Motor neuron (in vitro differentiated cells): ENCODE results near the gene ARHGAP31. TPM values are rescaled to one million over a fixed set of nuclear protein-coding genes. Genes with fewer than 3 reads are reported as not detected.
"Not testable (repeated sequence)": the region's sequence is repeated elsewhere in the genome, so short reads cannot be mapped to it uniquely, and the experiment has no call there.

Experiments
- ATAC-seq, 8 experiments: fragments of 200-7000 bp; cut with Tn5 transposase; replicated peaks in 6 of 8; 2 replicates each; pipeline ENCODE4 v1.8.0; 2021; ENCODE audit warnings: mild to moderate bottlenecking in 8 of 8, moderate library complexity in 8 of 8
- H3K27ac ChIP-seq, 2 donors: fragments of 250-450 bp; sonication (Bioruptor Pico); 2 replicates each; pipeline ENCODE4 v1.9.0; 2021; ENCODE audit warnings: antibody characterized with exemption in 2 of 2, mild to moderate bottlenecking in 2 of 2, moderate library complexity in 1 of 2
- H3K4me1 ChIP-seq, 2 donors: fragments of 250-450 bp; sonication (Bioruptor Pico); replicated peaks in 1 of 2; 2 replicates each; pipeline ENCODE4 v1.6.1; 2021; ENCODE audit warnings: antibody characterized with exemption in 2 of 2, mild to moderate bottlenecking in 2 of 2, moderate library complexity in 1 of 2
- H3K4me3 ChIP-seq, 5 donors: fragments of 250-450 bp; sonication (Bioruptor Pico); 2 replicates each; pipeline ENCODE4 v1.9.0; 2021; ENCODE audit warnings: antibody characterized with exemption in 5 of 5, mild to moderate bottlenecking in 5 of 5, moderate library complexity in 4 of 5
- WGBS, 10 experiments: fragments of 450-650 bp; shearing (Covaris generic); methylation state at CpG; one replicate each; pipeline ENCODE4 v1.0.0; 2022; 5-methylcytosine and 5-hydroxymethylcytosine counted together
- in situ Hi-C, 9 experiments: fragments of 400-800 bp; cut with MboI; loops; one replicate each; pipeline ENCODE4 v1.15.0; 2021; ENCODE audit warnings: low sequenced_read_pairs in 9 of 9, low pct_unique_long_range_greater_than_20kb in 2 of 9; ENCODE audit not compliant: unreplicated experiment in 9 of 9
- total RNA-seq, 8 experiments: library from RNA; unstranded; fragments of 300-600 nt; gene quantifications; 2 replicates each; pipeline versions ENCODE4 v1.2.3 to v1.2.4, GENCODE V29; 2022

Gene ARHGAP31
- total RNA-seq, 8 experiments from 2014 or later, result 0.58 to 15.6 (median 3.8) TPM

DNA sequence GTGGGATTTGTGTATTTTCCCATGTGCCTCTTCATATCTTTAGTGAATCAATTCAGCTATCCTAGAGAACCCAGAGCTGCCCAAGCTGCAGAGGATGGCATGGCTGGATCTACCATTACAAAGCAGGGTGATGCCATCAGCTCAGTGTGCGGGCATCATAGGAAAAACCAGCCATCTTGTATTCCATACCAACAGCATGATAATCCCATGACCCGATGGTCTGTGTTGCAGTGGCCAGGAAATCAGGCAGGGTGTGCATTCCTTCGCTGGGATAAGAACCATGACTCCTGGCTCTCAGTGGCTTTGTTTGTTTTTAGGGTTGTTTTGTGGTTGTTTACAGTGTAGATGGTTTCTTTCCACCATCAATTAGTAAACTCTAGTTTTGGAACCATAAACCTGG, 36.0 kb downstream of the ARHGAP31 start:
- 83 to 100% (median 94%) methylated on average over 1 to 3 of the region's 3 CpGs; no CpG with 5 or more reads in 4 of the 10 experiments for WGBS, 10 experiments
- peaks cover 0 to 8% of the 10 kb centered on the region in 2 donors for H3K4me1 ChIP-seq
- no peak for ATAC-seq
- H3K4me3 ChIP-seq, result no peak overlapping the region
- in situ Hi-C loops, result no loop called here
- no peak overlapping the region for H3K27ac ChIP-seq

- 80 to 96% (median 85%) methylated on average over 1 to 4 of the region's 4 CpGs; no CpG with 5 or more reads in 1 of the 10 experiments for WGBS, 10 experiments
- Histone ChIP-seq H3K4me3 (no peak overlapping the region), H3K4me1 (peaks cover 0 to 8% of the 10 kb centered on the region in 2 donors), H3K27ac (no peak overlapping the region)
- ATAC-seq, result no peak
- in situ Hi-C loops, result no loop called here
Measured at GRCh38 chr3:119330858-119331257, 36.7 kb downstream of the ARHGAP31 start.

DNA sequence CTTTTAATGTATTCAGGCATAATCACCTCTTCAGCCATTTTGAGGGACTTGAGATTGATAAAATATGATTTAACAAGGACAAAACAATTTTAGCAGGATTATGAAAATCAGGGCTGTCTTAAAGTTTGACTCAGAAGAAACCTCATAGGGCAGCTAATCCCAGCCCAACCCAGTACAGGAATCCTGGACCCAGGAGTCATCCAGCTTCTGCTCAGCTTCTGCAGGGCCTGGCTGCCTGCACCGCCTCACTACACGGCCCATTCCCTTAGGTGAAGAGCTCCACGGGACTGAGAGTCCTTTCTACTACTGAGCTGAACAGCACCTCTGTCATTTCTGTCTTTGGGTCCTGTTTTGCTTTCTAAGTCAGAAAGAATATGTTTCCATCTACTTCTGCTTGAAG, 37.5 kb downstream of the ARHGAP31 start:
- WGBS, 10 experiments, result 17 to 80% (median 53%) methylated on average over 1 to 3 of the region's 3 CpGs; no CpG with 5 or more reads in 7 of the 10 experiments
- Histone ChIP-seq H3K27ac (no peak overlapping the region), H3K4me1 (peaks cover 0 to 8% of the 10 kb centered on the region in 2 donors), H3K4me3 (no peak overlapping the region)
- ATAC-seq, result peak in 3 of 8 experiments; percentile 43 to 90 (median 86)
- in situ Hi-C loops, result no loop called here

- in situ Hi-C loops, result no loop called here
- H3K4me1 ChIP-seq, result peaks cover 0 to 8% of the 10 kb centered on the region in 2 donors
- WGBS, 10 experiments, result 83 to 100% (median 100%) methylated on average over 1 to 3 of the region's 6 CpGs; no CpG with 5 or more reads in 3 of the 10 experiments
- H3K4me3 ChIP-seq, result no peak overlapping the region
- ATAC-seq, result no peak
- no peak overlapping the region for H3K27ac ChIP-seq
Measured at GRCh38 chr3:119333773-119334509, 39.8 kb downstream of the ARHGAP31 start.

GRCh38 chr3:119336823-119337222, 42.6 kb downstream of the ARHGAP31 start:
- 20 to 100% (median 75%) methylated on average over 1 to 5 of the region's 5 CpGs; no CpG with 5 or more reads in 2 of the 10 experiments for WGBS, 10 experiments
- ATAC-seq, result no peak

DNA sequence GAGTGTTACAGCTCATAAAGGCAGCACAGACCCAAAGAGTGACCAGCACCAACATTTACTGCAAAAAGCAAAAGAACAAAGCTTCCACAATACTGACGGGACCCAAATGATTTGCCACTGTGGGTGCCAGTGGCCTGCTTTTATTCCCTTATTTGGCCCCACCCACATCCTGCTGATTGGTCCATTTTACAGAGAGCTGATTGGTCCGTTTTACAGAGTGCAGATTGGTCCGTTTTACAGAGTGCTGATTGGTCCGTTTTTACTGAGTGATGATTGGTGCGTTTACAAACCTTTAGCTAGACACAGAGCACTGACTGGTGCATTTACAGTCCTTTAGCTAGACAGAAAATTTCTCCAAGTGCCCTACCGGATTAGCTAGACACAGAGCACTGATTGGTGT, 43.2 kb downstream of the ARHGAP31 start:
- in situ Hi-C loops, H3K27ac ChIP-seq, H3K4me1 ChIP-seq, H3K4me3 ChIP-seq, ATAC-seq: not testable (repeated sequence)
- WGBS, 10 experiments, result 90 to 100% (median 96%) methylated on average over 1 to 6 of the region's 6 CpGs; no CpG with 5 or more reads in 2 of the 10 experiments

More at GRCh38 chr3:119336823-119337222, 42.6 kb downstream of the ARHGAP31 start:
- Histone ChIP-seq H3K4me3 (no peak overlapping the region), H3K4me1 (no peaks in the 10 kb centered on the region), H3K27ac (no peak overlapping the region)
- in situ Hi-C loops, result no loop called here

- no peak overlapping the region for H3K4me3 ChIP-seq
- no peaks in the 10 kb centered on the region for H3K4me1 ChIP-seq
- H3K27ac ChIP-seq, result no peak overlapping the region
- no peak for ATAC-seq
- in situ Hi-C loops, result no loop called here
Measured at GRCh38 chr3:119338754-119339153, 44.6 kb downstream of the ARHGAP31 start.

DNA sequence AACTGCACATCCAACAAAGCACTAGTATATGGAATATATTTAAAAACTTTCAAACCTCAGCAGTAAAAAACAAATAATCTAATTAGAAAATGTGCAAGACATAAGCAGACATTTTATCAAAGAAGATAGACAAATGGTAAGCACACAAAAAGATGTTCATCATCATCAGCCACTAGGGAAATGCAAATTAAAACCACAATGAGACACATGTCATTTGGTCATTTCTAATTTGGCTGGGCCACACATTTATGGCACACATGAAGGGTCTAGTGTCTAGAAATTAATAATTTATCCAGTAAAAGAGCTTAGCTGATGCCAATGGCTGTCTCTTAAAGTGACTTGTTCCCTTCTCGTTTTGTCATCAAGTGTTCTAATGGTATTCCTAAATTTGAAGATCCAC, 45.8 kb downstream of the ARHGAP31 start:
- H3K4me3 ChIP-seq, result no peak overlapping the region
- ATAC-seq, result no peak
- no peak overlapping the region for H3K27ac ChIP-seq
- in situ Hi-C loops, result no loop called here
- 50 to 100% (median 85%) methylated on average over 1 of the region's 1 CpG; no CpG with 5 or more reads in 6 of the 10 experiments for WGBS, 10 experiments
- no peaks in the 10 kb centered on the region for H3K4me1 ChIP-seq

- ATAC-seq, result no peak
- no peak overlapping the region for H3K4me3 ChIP-seq
- 67 to 100% (median 88%) methylated on average over 1 to 5 of the region's 5 CpGs; no CpG with 5 or more reads in 3 of the 10 experiments for WGBS, 10 experiments
Measured at GRCh38 chr3:119340446-119340845, 46.3 kb downstream of the ARHGAP31 start.

GRCh38 chr3:119342176-119342575, 48.0 kb downstream of the ARHGAP31 start:
- in situ Hi-C loops, result no loop called here
- 0 to 100% (median 87%) methylated on average over 1 of the region's 1 CpG; no CpG with 5 or more reads in 4 of the 10 experiments for WGBS, 10 experiments
- Histone ChIP-seq H3K4me1 (peaks cover 0 to 6% of the 10 kb centered on the region in 2 donors), H3K27ac (no peak overlapping the region), H3K4me3 (no peak overlapping the region)
- ATAC-seq, result peak in 1 of 8 experiments; percentile 33

More at GRCh38 chr3:119340446-119340845, 46.3 kb downstream of the ARHGAP31 start:
- Histone ChIP-seq H3K27ac (no peak overlapping the region), H3K4me1 (no peaks in the 10 kb centered on the region)
- in situ Hi-C loops, result no loop called here

GRCh38 chr3:119343719-119344118, 49.5 kb downstream of the ARHGAP31 start:
- Histone ChIP-seq H3K27ac (no peak overlapping the region), H3K4me3 (no peak overlapping the region), H3K4me1 (peaks cover 0 to 6% of the 10 kb centered on the region in 2 donors)
- in situ Hi-C loops, result no loop called here
- no peak for ATAC-seq
- 70 to 93% (median 89%) methylated on average over 2 to 4 of the region's 5 CpGs; no CpG with 5 or more reads in 2 of the 10 experiments for WGBS, 10 experiments

DNA sequence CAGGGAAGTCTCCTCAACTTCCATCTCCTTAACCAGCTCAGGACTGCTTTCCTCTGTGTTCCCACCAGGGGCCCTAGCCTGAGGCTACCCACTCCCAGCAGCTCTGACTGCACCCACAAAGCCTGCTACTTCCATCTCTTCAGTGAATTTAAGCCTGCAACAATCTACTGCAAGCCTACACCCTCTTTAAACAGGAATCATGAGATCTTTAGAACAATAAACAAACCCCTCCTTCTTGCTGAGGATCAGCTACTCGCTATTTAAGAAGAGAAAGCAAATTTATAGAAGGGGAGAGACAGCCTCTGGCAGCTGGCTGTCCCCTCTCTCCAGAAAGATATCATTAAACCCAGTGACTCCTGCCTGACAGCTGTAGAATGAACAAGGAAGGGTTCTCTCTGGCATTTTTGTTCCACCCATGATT, 51.9 kb downstream of the ARHGAP31 start:
- Histone ChIP-seq H3K4me3 (no peak overlapping the region), H3K4me1 (peaks cover 0 to 23% of the 10 kb centered on the region in 2 donors), H3K27ac (no peak overlapping the region)
- WGBS, 10 experiments, result 43 to 100% (median 71%) methylated on average over 1 of the region's 1 CpG; no CpG with 5 or more reads in 5 of the 10 experiments
- ATAC-seq, result peak; percentile 51 to 83 (median 69)
- in situ Hi-C loops, result no loop called here

DNA sequence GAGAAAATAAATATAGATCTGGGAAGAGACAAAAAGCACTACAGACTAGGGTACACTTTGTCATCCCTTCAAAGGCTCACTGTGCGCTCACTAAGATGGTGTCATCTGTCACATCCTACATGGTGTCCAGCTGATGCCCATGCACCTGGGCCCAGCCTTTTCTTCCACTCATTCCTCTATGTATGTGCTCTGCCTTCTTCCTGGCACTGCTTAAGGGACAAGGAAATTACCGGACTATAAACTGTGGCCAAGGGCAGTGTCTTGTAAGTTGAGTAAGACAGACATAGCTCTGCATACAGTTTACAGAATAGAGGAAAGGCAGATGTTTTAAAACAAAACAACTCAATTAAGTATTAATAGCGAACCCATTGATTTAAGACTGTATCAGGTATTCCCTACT, 52.9 kb downstream of the ARHGAP31 start:
- H3K4me1 ChIP-seq, result peaks cover 6 to 30% of the 10 kb centered on the region in 2 donors
- in situ Hi-C loops, result no loop called here
- H3K4me3 ChIP-seq, result no peak overlapping the region
- H3K27ac ChIP-seq, result no peak overlapping the region
- WGBS, 10 experiments, result 93 to 100% (median 100%) methylated on average over 1 to 2 of the region's 3 CpGs; no CpG with 5 or more reads in 5 of the 10 experiments
- ATAC-seq, result no peak
